NCI-H510A (cell line): ENCODE measurements around the gene PNCK.

Experiments
- DNase-seq: peaks from one replicate; lab custom pipeline; 2025; lab: John Stamatoyannopoulos, UW

PNCK gene

GRCh38 chrX:153627675-153628111 is 45.9 kb downstream of the PNCK start:
- DNase-seq = no peak

GRCh38 chrX:153626863-153627674 is 46.5 kb downstream of the PNCK start:
- DNase-seq = no peak

- DNase-seq = no peak
Observed at GRCh38 chrX:153626025-153626633, 47.5 kb downstream of the PNCK start.

GRCh38 chrX:153625271-153626024 is 48.2 kb downstream of the PNCK start:
- no peak for DNase-seq

- DNase-seq = no peak
Observed at GRCh38 chrX:153624196-153625091, 49.2 kb downstream of the PNCK start.

GRCh38 chrX:153623310-153624029 is 50.1 kb downstream of the PNCK start:
- no peak for DNase-seq

- DNase-seq = no peak
Observed at GRCh38 chrX:153622661-153623309, 50.8 kb downstream of the PNCK start.

- no peak for DNase-seq
Observed at GRCh38 chrX:153621949-153622598, 51.5 kb downstream of the PNCK start.

- DNase-seq = no peak
Observed at GRCh38 chrX:153620576-153620975, 53.0 kb downstream of the PNCK start.
